Upper lobe of right lung (tissue), 1 donor: ENCODE results near the gene EYA2. TPM values are rescaled to one million over a fixed set of nuclear protein-coding genes. Genes with fewer than 3 reads are reported as not detected.

ENCODE experiments used
- ATAC-seq: fragments of 200-7000 bp; cut with Tn5 transposase; one replicate; pipeline ENCODE4 v1.9.1; 2020; ENCODE audit warnings: mild to moderate bottlenecking, moderate library complexity
- DNase-seq: peaks from one replicate; pipeline ENCODE4 v3.0.0-alpha.2; 2020
- H3K27ac ChIP-seq: fragments of 200-600 bp; one replicate; pipeline ENCODE4 v1.8.0; 2022
- H3K27me3 ChIP-seq: fragments of 200-600 bp; one replicate; pipeline ENCODE4 v1.8.0; 2022; ENCODE audit warnings: mild to moderate bottlenecking
- H3K36me3 ChIP-seq: fragments of 200-600 bp; one replicate; pipeline ENCODE4 v1.8.0; 2022
- H3K4me1 ChIP-seq: fragments of 200-600 bp; one replicate; pipeline ENCODE4 v1.8.0; 2022
- H3K4me3 ChIP-seq: fragments of 200-600 bp; one replicate; pipeline ENCODE4 v1.8.0; 2022; ENCODE audit warnings: mild to moderate bottlenecking
- H3K9me3 ChIP-seq: fragments of 200-600 bp; one replicate; pipeline ENCODE4 v1.8.0; 2022
- intact Hi-C: fragments of 100-400 bp; cut with DNase I; formaldehyde crosslinking; loops from one replicate; pipeline ENCODE4 v1.11.0; 2022
- total RNA-seq: library from RNA; stranded (reverse); fragmentation: NEBNext Ultra II Directional; extraction: Animal tissue kit (Norgen Biotek cat#: 25700); gene quantifications from one replicate; pipeline ENCODE4 v1.2.1, GENCODE V29; 2021
- TF ChIP-seq, protein P1 (sequence below): fragments of 200-600 bp; IDR thresholded peaks from one replicate; pipeline ENCODE4 v1.8.0; 2022; ENCODE audit warnings: antibody characterized with exemption
- donor health status: DM: no; HTN: yes; CAD: no; lungs with severe emphysema.

Gene EYA2
- total RNA-seq, 1 donor from 2014 or later = 1.8 TPM

DNA sequence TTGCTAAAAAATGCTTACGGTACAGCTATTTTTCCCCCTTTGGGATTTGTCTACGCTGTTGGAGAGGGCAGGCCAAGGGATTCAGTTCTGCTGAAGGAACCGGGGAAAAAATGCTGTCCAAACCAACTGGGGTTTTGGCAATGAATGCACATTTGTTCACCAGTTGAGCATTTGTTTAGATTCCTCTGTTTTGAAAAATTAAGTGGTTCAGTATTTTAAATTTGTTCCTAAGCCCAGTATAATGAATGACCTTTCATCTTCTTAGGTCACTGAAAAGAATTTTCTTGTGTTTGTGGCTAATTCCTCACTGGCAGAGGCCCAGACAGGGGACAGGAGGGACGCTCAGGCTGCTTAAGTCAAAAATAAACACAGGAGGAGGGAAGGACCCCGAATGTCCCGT is 10.8 kb upstream of the EYA2 start:
- H3K4me1 ChIP-seq = no peaks in the 10 kb centered on the region
- intact Hi-C loops = no loop called here
- H3K4me3 ChIP-seq = no peak overlapping the region
- H3K9me3 ChIP-seq = no peaks in the 10 kb centered on the region
- TF ChIP-seq, protein P1, sequence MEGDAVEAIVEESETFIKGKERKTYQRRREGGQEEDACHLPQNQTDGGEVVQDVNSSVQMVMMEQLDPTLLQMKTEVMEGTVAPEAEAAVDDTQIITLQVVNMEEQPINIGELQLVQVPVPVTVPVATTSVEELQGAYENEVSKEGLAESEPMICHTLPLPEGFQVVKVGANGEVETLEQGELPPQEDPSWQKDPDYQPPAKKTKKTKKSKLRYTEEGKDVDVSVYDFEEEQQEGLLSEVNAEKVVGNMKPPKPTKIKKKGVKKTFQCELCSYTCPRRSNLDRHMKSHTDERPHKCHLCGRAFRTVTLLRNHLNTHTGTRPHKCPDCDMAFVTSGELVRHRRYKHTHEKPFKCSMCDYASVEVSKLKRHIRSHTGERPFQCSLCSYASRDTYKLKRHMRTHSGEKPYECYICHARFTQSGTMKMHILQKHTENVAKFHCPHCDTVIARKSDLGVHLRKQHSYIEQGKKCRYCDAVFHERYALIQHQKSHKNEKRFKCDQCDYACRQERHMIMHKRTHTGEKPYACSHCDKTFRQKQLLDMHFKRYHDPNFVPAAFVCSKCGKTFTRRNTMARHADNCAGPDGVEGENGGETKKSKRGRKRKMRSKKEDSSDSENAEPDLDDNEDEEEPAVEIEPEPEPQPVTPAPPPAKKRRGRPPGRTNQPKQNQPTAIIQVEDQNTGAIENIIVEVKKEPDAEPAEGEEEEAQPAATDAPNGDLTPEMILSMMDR = no peak
- H3K36me3 ChIP-seq = no peaks in the 10 kb centered on the region
- H3K27ac ChIP-seq = no peak overlapping the region
- H3K27me3 ChIP-seq = peaks cover 7% of the 10 kb centered on the region
- DNase-seq (no peak), ATAC-seq (no peak)

DNA sequence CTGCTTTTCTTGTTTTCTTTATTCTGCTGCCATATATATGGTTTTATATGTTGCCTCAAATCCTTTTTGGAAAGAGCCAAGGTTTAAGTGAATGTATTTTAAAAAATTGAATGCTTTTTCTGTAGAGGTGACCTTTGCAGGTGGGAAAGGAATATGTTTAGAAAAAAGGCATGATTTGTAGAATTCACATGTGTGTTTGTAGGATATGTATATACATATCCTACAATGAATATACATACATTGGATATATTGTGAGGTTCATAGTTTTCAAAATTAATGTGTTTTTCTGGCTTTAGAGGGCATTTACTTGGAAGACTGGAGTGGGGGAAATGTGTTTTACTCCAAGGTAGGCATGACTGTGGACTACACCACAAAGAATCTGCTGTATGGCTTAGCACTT is 4.0 kb upstream of the EYA2 start:
- no peak overlapping the region for H3K27ac ChIP-seq
- H3K4me1 ChIP-seq = no peaks in the 10 kb centered on the region
- H3K27me3 ChIP-seq = peaks cover 30% of the 10 kb centered on the region
- H3K36me3 ChIP-seq = no peaks in the 10 kb centered on the region
- H3K4me3 ChIP-seq = no peak overlapping the region
- no peaks in the 10 kb centered on the region for H3K9me3 ChIP-seq
- intact Hi-C loops = no loop called here
- ATAC-seq = no peak
- TF ChIP-seq, protein P1 = no peak
- DNase-seq = no peak

DNA sequence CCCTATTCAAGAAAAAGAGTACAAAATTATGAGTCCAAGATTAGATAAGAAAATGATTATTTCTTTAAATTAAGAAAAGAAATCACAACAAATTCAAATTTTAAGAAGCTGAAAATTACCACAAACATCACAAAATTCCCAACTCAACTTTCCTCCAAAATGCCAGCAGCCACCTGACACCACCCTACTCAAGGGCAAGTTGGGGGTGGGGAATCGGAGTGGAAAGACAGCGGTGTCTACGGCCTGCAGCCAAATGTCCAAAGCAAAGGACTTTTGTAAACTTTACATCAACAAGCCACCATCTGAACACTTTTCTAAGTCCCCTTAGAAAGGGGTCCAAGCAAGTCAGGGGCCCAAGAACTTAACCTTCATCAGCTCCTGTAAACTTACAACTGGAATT is 1.6 kb upstream of the EYA2 start:
- intact Hi-C loops = no loop called here
- Histone ChIP-seq H3K27me3 (peaks cover 48% of the 10 kb centered on the region), H3K4me3 (no peak overlapping the region)

DNA sequence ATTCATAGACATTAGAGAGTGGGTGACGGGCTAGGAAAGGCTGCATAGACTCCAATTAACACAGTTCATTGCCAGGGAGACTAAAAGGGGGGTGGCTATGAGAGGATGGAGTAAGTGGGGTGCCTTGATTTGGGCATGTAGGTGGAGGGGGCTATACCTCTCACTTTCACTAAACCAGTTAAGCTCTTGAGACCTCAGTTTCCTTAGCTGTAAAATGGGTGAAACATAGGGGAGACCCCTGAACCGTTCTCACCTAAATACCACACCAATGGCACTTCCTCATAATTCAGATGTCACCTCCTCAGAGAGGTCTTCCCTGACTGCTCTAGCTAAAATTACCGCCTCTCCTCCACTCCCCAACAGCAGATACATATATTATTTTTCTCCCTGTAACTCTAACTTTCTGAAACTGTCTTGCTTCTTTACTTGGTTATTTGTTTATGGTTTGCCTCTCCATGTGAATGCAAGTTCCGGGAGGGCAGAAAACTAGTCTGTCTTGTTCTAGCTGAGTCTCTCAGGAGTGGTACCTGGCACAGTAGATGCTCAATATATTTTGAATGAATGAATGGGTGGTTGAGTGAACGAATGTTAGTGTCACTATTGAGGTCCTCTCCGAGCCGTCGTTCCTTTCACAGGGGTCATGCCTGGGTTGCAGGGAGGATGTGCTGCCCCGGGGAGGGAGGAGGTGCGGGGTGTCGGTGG is 615 bp upstream of the EYA2 start:
- Histone ChIP-seq H3K27me3 (peaks cover 54% of the 10 kb centered on the region), H3K36me3 (no peaks in the 10 kb centered on the region), H3K4me3 (no peak overlapping the region), H3K27ac (no peak overlapping the region), H3K9me3 (no peaks in the 10 kb centered on the region), H3K4me1 (no peaks in the 10 kb centered on the region)
- DNase-seq = no peak
- intact Hi-C loops = no loop called here
- no peak for ATAC-seq
- TF ChIP-seq, protein P1 = no peak

More for the DNA sequence above, 1.6 kb upstream of the EYA2 start:
- H3K4me1 ChIP-seq = no peaks in the 10 kb centered on the region
- no peak overlapping the region for H3K27ac ChIP-seq
- H3K9me3 ChIP-seq = no peaks in the 10 kb centered on the region
- DNase-seq (no peak), ATAC-seq (no peak)
- no peaks in the 10 kb centered on the region for H3K36me3 ChIP-seq
- TF ChIP-seq, protein P1 = no peak

DNA sequence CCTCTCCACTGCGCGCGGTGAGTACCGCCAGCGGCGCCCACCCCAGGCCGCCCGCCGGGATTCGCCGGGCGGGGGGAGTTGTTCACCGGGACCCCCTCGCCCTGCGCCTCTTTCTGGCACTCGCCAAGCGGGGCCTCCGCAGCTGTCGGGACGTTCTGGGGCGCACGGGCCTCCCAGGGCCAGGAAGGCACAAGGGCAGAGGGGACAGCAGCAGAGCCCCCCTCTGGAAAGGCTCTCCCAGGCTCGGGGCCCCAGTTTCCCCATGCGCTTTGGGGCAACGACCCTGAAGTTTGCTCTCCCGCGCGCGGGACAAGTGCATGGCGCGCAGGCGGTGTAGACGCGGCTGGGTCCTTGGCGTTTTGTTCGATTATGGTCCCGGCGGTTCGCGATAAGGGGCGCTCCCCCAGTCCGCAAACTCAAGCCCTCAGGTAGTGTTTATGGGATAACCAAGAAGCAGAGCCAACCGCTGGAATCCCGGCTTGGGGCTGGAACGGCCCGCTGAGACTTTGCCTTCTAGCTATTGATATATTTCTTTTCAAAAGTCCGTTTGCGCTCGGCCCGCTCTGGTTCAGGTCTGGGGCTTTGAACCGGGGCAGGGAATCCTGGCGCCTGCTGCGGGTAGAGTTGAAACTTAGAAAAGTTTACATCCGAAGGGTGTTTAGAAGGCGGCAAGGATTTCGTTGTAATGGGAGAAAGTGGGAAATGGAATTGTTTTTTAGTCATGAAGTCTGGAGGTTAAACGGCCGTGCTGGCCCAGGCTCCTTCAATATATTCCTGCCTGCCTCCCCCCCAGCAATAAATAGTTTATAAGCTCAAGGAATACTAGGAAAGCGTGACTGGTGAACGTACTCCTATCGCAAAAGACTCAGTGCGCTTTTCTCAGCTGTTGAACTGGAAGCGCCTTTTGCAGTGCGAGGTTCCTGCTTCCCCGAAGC is 595 bp downstream of the EYA2 start:
- Histone ChIP-seq H3K4me1 (no peaks in the 10 kb centered on the region), H3K27ac (no peak overlapping the region), H3K4me3 (peak overlapping the region; percentile 26), H3K27me3 (peaks cover 64% of the 10 kb centered on the region), H3K9me3 (no peaks in the 10 kb centered on the region), H3K36me3 (no peaks in the 10 kb centered on the region)
- intact Hi-C loops = no loop called here
- DNase-seq = no peak
- ATAC-seq = no peak
- TF ChIP-seq, protein P1 = no peak
